Activated T-cell treated with anti-CD3 and anti-CD28 coated beads, Interleukin-2, amount 50 U/mL, for 24 hours (primary cell): ENCODE data around the gene MYD88.

Experiments used
- DNase-seq: peaks from one replicate; pipeline ENCODE4 v3.0.0-alpha.2; 2020
- H3K27ac Mint-ChIP-seq: 2 replicates; pipeline ENCODE4 v1.8.0; 2020; ENCODE audit warnings: mild to moderate bottlenecking, mixed read lengths
- H3K27me3 Mint-ChIP-seq: 2 replicates; pipeline ENCODE4 v1.8.0; 2020; ENCODE audit warnings: mixed read lengths
- H3K36me3 Mint-ChIP-seq: 2 replicates; pipeline ENCODE4 v1.8.0; 2020; ENCODE audit warnings: low read depth, mixed read lengths
- H3K4me1 Mint-ChIP-seq: 2 replicates; pipeline ENCODE4 v1.8.0; 2020; ENCODE audit warnings: low read depth, mixed read lengths
- H3K4me3 Mint-ChIP-seq: 2 replicates; pipeline ENCODE4 v1.8.0; 2020; ENCODE audit warnings: mild to moderate bottlenecking, moderate library complexity, mixed read lengths
- H3K9me3 Mint-ChIP-seq: 2 replicates; pipeline ENCODE4 v1.8.0; 2020; ENCODE audit warnings: mixed read lengths

Gene MYD88

DNA sequence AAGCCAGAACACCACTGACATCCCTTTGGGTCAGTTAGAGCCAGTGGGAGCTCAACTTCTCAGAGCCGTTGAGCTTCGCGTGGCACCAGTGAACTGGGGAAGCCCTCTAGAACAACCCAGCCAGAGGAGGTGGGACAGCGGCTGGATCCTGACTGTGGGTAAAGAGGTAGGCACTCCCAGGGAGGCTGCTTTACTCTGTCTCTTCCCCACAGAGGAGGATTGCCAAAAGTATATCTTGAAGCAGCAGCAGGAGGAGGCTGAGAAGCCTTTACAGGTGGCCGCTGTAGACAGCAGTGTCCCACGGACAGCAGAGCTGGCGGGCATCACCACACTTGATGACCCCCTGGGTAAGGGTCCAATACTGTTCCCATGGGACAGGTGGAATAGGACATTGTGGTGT is 1.2 kb downstream of the MYD88 start:
- Mint-ChIP-seq H3K9me3 (no peaks in the 10 kb centered on the region), H3K27me3 (no peaks in the 10 kb centered on the region), H3K4me1 (peaks cover 53% of the 10 kb centered on the region), H3K4me3 (peak overlapping the region; percentile 87), H3K36me3 (peaks cover 64% of the 10 kb centered on the region), H3K27ac (peak overlapping the region; percentile 98)
- no peak for DNase-seq

DNA sequence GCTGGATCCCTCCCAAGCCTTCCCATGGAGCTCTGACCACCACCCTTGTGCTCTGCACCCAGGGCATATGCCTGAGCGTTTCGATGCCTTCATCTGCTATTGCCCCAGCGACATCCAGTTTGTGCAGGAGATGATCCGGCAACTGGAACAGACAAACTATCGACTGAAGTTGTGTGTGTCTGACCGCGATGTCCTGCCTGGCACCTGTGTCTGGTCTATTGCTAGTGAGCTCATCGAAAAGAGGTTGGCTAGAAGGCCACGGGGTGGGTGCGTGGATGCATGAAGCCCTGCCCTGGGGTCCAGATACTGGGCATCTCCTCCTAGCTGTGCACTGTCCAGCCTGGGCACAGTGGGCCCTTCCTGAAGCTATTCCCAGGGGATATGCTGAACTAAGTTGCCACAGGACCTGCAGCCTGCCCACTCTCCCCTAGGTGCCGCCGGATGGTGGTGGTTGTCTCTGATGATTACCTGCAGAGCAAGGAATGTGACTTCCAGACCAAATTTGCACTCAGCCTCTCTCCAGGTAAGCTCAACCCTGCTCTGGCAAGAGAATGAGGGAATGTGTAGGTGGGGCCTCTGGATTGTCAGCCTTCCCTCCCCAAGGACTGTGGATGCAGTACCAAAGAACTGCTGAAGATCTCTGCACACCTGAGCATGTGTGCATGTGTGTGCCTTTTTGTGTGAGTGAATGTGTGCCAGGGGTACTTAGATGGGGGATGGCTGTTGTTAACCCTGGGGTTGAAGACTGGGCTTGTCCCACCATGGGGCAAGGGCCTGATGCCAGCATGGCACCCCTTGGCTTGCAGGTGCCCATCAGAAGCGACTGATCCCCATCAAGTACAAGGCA is 2.1 kb downstream of the MYD88 start:
- Mint-ChIP-seq H3K4me1 (peaks cover 46% of the 10 kb centered on the region), H3K4me3 (peak overlapping the region; percentile 87), H3K36me3 (peaks cover 57% of the 10 kb centered on the region), H3K27me3 (no peaks in the 10 kb centered on the region), H3K27ac (no peak overlapping the region), H3K9me3 (peaks cover 3% of the 10 kb centered on the region)
- no peak for DNase-seq

DNA sequence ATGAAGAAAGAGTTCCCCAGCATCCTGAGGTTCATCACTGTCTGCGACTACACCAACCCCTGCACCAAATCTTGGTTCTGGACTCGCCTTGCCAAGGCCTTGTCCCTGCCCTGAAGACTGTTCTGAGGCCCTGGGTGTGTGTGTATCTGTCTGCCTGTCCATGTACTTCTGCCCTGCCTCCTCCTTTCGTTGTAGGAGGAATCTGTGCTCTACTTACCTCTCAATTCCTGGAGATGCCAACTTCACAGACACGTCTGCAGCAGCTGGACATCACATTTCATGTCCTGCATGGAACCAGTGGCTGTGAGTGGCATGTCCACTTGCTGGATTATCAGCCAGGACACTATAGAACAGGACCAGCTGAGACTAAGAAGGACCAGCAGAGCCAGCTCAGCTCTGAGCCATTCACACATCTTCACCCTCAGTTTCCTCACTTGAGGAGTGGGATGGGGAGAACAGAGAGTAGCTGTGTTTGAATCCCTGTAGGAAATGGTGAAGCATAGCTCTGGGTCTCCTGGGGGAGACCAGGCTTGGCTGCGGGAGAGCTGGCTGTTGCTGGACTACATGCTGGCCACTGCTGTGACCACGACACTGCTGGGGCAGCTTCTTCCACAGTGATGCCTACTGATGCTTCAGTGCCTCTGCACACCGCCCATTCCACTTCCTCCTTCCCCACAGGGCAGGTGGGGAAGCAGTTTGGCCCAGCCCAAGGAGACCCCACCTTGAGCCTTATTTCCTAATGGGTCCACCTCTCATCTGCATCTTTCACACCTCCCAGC is 2.9 kb downstream of the MYD88 start:
- peaks cover 39% of the 10 kb centered on the region for H3K4me1 Mint-ChIP-seq
- peak overlapping the region; percentile 67 for H3K27ac Mint-ChIP-seq
- no peaks in the 10 kb centered on the region for H3K27me3 Mint-ChIP-seq
- peaks cover 9% of the 10 kb centered on the region for H3K9me3 Mint-ChIP-seq
- H3K36me3 Mint-ChIP-seq: peaks cover 52% of the 10 kb centered on the region
- DNase-seq: no peak
- no peak overlapping the region for H3K4me3 Mint-ChIP-seq

DNA sequence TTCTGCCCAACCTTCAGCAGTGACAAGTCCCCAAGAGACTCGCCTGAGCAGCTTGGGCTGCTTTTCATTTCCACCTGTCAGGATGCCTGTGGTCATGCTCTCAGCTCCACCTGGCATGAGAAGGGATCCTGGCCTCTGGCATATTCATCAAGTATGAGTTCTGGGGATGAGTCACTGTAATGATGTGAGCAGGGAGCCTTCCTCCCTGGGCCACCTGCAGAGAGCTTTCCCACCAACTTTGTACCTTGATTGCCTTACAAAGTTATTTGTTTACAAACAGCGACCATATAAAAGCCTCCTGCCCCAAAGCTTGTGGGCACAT is 3.5 kb downstream of the MYD88 start:
- H3K27ac Mint-ChIP-seq: peak overlapping the region; percentile 67
- no peak overlapping the region for H3K4me3 Mint-ChIP-seq
- no peak for DNase-seq

DNA sequence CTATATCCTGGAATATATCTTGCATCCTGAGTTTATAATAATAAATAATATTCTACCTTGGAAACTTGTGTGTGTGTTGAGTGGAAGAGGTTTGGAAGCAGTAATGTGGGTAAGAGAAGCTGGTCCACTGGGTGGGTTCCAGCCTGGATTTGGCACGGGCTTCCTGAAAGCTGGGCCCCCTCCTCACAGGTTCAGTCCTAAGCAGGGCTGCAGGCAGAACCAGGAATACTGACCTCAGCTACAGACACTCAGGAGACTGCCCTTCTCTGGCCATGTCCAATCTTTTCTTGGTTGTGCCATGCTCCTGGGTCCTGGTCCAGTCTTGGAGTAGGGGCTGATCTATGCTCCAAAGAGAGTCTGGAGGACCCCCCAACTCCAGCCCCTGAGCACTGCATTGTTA is 4.5 kb downstream of the MYD88 start:
- Mint-ChIP-seq H3K4me3 (no peak overlapping the region), H3K27ac (no peak overlapping the region), H3K4me1 (peaks cover 36% of the 10 kb centered on the region), H3K9me3 (peaks cover 23% of the 10 kb centered on the region), H3K27me3 (no peaks in the 10 kb centered on the region), H3K36me3 (peaks cover 47% of the 10 kb centered on the region)
- no peak for DNase-seq

More for the DNA sequence above, 3.5 kb downstream of the MYD88 start:
- H3K27me3 Mint-ChIP-seq: no peaks in the 10 kb centered on the region
- peaks cover 13% of the 10 kb centered on the region for H3K9me3 Mint-ChIP-seq
- peaks cover 39% of the 10 kb centered on the region for H3K4me1 Mint-ChIP-seq
- peaks cover 49% of the 10 kb centered on the region for H3K36me3 Mint-ChIP-seq

DNA sequence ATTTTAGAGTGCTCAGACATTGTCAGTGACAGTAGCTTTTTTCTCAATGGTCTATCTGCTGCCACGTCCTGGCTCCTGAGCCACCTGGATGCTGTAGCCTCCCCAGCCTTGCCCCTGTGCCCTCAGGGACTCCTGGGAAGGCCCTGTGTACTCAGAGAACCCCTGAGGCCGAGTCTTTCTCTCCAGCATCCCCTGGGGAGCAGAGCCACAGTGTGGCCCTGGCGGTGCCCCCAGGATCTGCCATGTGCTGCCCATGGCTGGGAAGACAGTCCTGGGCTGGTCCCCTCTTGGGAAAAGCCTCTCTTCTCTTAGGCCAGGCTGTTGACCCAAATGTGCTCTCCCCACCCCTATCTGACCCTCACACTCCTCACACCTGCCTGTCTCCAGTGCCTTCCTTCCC is 5.0 kb downstream of the MYD88 start:
- Mint-ChIP-seq H3K4me1 (peaks cover 31% of the 10 kb centered on the region), H3K4me3 (no peak overlapping the region), H3K9me3 (peaks cover 23% of the 10 kb centered on the region), H3K36me3 (peaks cover 44% of the 10 kb centered on the region), H3K27ac (no peak overlapping the region), H3K27me3 (no peaks in the 10 kb centered on the region)
- no peak for DNase-seq

DNA sequence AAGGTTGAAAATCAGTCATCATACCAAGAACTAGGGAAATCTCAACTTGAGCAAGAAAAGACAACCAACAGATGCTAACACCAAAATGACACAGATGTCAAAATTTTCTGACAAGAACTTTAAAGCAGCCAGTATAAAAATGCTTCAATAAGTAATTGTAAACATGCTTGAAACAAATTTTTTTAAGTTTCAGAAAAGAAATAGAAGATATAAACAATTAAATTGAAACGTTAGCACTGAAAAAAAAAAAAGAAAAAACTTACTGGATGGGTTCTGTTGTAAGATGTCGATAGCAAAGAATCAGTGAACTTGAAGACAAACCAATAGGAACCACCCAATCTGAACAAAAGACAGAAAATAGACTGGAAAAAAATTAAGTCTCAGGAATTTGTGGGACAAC is 8.0 kb downstream of the MYD88 start:
- Mint-ChIP-seq H3K27me3 (no peaks in the 10 kb centered on the region), H3K36me3 (peaks cover 19% of the 10 kb centered on the region), H3K9me3 (peaks cover 23% of the 10 kb centered on the region), H3K4me3 (no peak overlapping the region), H3K27ac (no peak overlapping the region), H3K4me1 (peaks cover 22% of the 10 kb centered on the region)
- no peak for DNase-seq

DNA sequence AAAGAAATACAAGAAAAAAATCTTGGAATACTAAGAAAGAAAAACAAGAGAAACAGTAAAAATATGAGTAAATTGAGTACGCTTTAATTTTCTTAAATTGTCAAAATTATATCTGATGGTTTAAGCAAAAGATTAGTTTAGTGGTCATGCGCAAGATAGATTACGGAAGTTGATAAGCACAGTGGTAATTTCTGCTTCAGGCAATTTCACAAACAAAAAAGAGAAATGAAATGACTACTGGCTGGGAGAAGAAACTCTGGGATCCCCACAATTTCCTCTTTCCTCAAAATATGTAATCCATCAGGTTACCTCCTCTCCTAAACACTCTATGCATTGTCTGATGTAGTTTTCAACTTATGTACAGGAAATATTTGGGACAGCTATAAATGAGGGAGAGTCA is 9.0 kb downstream of the MYD88 start:
- Mint-ChIP-seq H3K27me3 (no peaks in the 10 kb centered on the region), H3K4me1 (peaks cover 25% of the 10 kb centered on the region), H3K4me3 (no peak overlapping the region), H3K27ac (no peak overlapping the region), H3K36me3 (peaks cover 9% of the 10 kb centered on the region), H3K9me3 (peaks cover 23% of the 10 kb centered on the region)
- no peak for DNase-seq

DNA sequence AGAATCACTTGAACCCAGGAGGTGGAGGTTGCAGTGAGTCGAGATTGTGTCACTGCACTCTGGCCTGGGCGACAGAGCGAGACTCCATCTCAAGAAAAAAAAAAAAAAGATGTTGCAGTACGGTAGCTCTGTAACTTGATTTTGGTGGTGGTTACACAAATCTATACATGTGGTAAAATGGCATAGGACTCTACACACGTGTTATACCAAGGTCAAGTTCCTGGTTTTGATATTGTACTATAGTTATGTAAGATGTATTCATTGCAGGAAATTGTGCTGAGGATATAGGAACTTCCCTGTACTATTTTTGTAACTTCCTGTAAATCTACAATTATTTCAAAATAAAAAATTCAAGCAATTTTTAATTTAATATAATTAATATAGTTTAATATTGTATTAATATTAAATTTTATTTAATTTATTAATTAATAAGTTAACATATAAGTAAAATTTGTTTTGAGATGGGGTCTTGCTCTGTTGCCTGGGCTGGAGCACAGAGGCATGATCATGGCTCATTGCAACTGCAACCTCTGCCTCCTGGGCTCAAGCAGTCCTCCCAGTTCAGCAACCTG is 9.9 kb downstream of the MYD88 start:
- Mint-ChIP-seq H3K4me1 (peaks cover 33% of the 10 kb centered on the region), H3K36me3 (peaks cover 3% of the 10 kb centered on the region), H3K27me3 (no peaks in the 10 kb centered on the region), H3K9me3 (peaks cover 23% of the 10 kb centered on the region), H3K4me3 (no peak overlapping the region), H3K27ac (no peak overlapping the region)
- DNase-seq: no peak

DNA sequence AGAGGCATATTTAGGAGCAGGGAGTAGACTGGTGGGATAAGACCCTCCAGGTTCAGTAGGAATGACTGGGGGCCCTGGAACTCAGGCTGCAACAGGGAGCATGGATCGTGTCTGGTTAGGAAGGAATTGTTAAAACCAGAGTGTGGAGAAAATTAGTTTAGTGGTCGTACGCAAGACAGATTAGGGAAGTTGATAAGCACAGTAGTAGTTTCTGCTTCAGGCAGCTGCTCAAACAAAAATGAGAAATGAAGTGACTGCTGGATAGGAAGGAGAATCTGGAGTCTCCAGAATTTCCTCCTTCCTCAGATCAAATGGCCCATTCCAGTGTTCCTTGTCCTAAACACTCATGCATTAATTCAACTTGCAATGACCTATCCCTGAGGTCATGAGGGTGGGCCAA is 11.2 kb downstream of the MYD88 start:
- H3K36me3 Mint-ChIP-seq: peaks cover 3% of the 10 kb centered on the region
- H3K27me3 Mint-ChIP-seq: no peaks in the 10 kb centered on the region
- H3K9me3 Mint-ChIP-seq: peaks cover 23% of the 10 kb centered on the region
- H3K4me3 Mint-ChIP-seq: no peak overlapping the region
- no peak for DNase-seq
- H3K27ac Mint-ChIP-seq: no peak overlapping the region
- peaks cover 46% of the 10 kb centered on the region for H3K4me1 Mint-ChIP-seq

DNA sequence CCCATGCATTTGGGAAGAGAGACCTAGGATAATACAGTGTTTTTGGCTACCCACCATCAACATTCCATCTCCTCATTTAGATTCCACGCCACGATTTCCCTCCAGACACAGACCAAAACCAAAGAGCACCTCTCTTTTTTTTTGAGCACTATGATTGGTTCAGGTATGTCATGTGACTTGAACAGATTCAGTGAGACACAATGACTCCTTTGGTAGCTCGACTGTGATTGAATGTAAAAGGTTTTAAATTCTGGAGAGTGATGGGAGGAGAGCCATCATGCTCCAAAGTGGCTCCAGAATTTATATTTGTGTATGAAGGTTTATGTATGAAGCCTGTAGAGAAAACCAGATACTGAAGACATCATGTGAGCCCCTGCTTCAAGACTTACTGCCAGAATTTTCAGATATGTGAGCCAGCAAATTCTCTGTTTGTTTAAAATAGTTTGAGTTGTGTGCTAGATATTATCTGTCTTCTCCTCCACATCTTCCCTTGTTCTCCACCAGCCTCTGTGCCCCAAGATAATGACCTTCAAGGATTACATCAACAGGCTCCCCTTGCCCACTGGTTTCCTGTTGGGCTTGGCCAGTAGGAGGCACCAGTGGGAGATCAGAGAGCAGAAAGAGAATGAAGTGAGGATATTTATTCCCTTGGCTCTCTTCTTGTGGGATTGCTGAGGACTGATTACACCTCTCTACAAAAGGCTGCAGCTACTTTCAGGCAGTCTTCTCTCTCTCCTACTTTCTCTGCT is 12.5 kb downstream of the MYD88 start:
- Mint-ChIP-seq H3K36me3 (peaks cover 3% of the 10 kb centered on the region), H3K27me3 (no peaks in the 10 kb centered on the region), H3K9me3 (peaks cover 18% of the 10 kb centered on the region), H3K4me3 (no peak overlapping the region), H3K27ac (no peak overlapping the region), H3K4me1 (peaks cover 53% of the 10 kb centered on the region)
- DNase-seq: no peak

DNA sequence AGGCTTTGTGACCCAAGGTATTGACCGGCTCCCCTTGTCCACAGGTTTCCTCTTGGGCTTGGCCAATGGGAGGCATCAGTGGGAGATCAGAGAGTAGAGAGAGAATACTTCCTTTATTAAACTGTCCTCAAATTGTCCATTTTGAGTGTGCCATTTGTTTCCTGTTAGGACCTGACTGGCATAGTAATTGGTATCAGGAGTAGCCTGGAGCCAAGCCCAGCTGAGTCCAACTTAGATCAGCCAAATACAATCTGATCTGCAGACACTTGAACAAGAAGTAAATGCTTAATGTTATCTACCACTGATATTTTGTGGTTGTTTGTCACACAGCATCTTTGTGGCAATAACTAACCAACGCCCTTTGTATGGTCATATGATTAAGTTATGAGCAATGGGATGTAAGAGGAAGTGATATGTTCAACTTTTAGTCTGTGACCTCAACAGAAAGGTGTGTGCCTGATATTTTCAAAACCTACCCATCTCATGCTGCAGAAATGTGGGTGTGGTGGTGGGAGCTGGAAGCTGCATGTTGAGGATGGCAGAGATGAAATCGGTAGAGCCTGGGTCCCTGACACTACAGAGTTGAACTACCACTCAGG is 13.3 kb downstream of the MYD88 start:
- no peaks in the 10 kb centered on the region for H3K27me3 Mint-ChIP-seq
- no peak overlapping the region for H3K4me3 Mint-ChIP-seq
- H3K27ac Mint-ChIP-seq: no peak overlapping the region
- H3K36me3 Mint-ChIP-seq: peaks cover 3% of the 10 kb centered on the region
- H3K4me1 Mint-ChIP-seq: peaks cover 53% of the 10 kb centered on the region
- peaks cover 12% of the 10 kb centered on the region for H3K9me3 Mint-ChIP-seq
- no peak for DNase-seq

DNA sequence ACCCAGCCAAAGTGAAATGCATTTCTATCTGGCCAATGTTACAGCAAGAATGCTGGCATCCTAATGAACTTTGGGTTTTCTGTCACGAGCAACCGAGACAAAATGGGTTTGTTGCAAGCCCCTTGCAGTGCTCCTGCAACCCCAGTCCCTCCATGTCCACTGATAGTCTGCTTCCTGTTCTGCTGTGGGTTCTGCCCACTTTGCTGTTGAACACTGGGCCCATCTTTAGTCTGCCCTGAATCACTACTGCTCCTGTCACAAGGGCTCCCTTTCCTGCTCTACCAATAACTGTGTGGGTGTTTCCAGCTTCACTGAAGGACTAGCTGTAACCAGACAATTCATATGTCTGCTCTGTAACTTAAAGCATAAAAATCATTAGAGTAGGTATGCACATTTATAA is 14.1 kb downstream of the MYD88 start:
- H3K9me3 Mint-ChIP-seq: peaks cover 3% of the 10 kb centered on the region
- no peak overlapping the region for H3K27ac Mint-ChIP-seq
- H3K4me3 Mint-ChIP-seq: no peak overlapping the region
- no peaks in the 10 kb centered on the region for H3K36me3 Mint-ChIP-seq
- no peaks in the 10 kb centered on the region for H3K27me3 Mint-ChIP-seq
- H3K4me1 Mint-ChIP-seq: peaks cover 52% of the 10 kb centered on the region
- no peak for DNase-seq

DNA sequence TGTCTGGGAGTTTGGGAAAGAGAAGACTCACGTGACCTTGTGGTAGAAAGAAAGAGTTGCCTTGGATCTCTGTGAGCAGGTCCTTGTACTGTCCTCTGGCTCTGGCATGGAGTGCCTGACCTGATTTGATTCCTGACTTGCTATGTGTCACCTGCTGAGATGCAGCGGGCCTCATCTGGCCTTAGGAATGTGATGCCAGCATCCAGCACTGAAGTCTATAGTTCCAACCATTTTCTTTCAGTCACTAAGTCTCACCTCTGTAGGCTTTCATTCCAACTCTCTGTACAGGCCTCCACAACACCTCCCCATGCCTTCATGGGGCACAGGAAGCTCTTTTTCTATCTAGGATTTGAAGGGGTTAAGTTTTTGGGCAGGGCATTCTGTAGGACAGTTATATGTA is 14.8 kb downstream of the MYD88 start:
- Mint-ChIP-seq H3K27me3 (no peaks in the 10 kb centered on the region), H3K9me3 (no peaks in the 10 kb centered on the region), H3K36me3 (no peaks in the 10 kb centered on the region), H3K27ac (no peak overlapping the region), H3K4me1 (peaks cover 48% of the 10 kb centered on the region), H3K4me3 (no peak overlapping the region)
- no peak for DNase-seq
